Suprapubic skin (tissue), 4 donors: ENCODE measurements around the gene HDGFL2.

Experiments
- POLR2A ChIP-seq, 2 donors: fragments of 450-650 bp; IDR thresholded peaks; one replicate each; pipeline ENCODE4 v1.6.1; 2017; ENCODE audit warnings: antibody characterized with exemption in 2 of 2, mild to moderate bottlenecking in 2 of 2, moderate library complexity in 2 of 2
- POLR2AphosphoS5 ChIP-seq, 3 donors: sonication (generic); formaldehyde crosslinking; IDR thresholded peaks; one replicate each; pipeline ENCODE4 v1.6.1; 2017; ENCODE audit warnings: antibody characterized with exemption in 3 of 3
- TF ChIP-seq, protein P1 (sequence below), 2 donors: fragments of 200-600 bp in 1 of 2; fragments of 450-650 bp in 1 of 2; sonication (generic) in 1 of 2; IDR thresholded peaks; one replicate each; pipeline ENCODE4 v1.5.1; 2016 to 2019; ENCODE audit warnings: antibody characterized with exemption in 2 of 2, mild to moderate bottlenecking in 1 of 2, moderate library complexity in 1 of 2

- TF ChIP-seq POLR2A (IDR thresholded peaks at IDR 0.05), result no peak
- TF ChIP-seq, protein P1, sequence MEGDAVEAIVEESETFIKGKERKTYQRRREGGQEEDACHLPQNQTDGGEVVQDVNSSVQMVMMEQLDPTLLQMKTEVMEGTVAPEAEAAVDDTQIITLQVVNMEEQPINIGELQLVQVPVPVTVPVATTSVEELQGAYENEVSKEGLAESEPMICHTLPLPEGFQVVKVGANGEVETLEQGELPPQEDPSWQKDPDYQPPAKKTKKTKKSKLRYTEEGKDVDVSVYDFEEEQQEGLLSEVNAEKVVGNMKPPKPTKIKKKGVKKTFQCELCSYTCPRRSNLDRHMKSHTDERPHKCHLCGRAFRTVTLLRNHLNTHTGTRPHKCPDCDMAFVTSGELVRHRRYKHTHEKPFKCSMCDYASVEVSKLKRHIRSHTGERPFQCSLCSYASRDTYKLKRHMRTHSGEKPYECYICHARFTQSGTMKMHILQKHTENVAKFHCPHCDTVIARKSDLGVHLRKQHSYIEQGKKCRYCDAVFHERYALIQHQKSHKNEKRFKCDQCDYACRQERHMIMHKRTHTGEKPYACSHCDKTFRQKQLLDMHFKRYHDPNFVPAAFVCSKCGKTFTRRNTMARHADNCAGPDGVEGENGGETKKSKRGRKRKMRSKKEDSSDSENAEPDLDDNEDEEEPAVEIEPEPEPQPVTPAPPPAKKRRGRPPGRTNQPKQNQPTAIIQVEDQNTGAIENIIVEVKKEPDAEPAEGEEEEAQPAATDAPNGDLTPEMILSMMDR (IDR thresholded peaks at IDR 0.05), result no peak
- TF ChIP-seq POLR2AphosphoS5 (IDR thresholded peaks at IDR 0.05), result no peak
Observed at GRCh38 chr19:4529924-4530522, 57.9 kb downstream of the HDGFL2 start.
